PFSK-1 (cell line): ENCODE data around the gene LDAH.

Experiments
- POLR2AphosphoS5 ChIP-seq: IDR thresholded peaks from 2 replicates; pipeline ENCODE4 v1.6.1; 2012; ENCODE audit warnings: low read depth, mild to moderate bottlenecking, control low read depth, low read length, moderate library complexity
- REST ChIP-seq, 2 experiments: IDR thresholded peaks; 2 replicates each; pipeline versions ENCODE4 v1.6.1 to v1.8.0; 2011 to 2012; ENCODE audit warnings: low read depth in 2 of 2, low read length in 2 of 2, control low read depth in 1 of 2, inconsistent platforms in 1 of 2, mild to moderate bottlenecking in 1 of 2, moderate library complexity in 1 of 2; ENCODE audit not compliant: insufficient read depth in 1 of 2
- SIN3A ChIP-seq: IDR thresholded peaks from 2 replicates; pipeline ENCODE4 v1.6.1; 2012; ENCODE audit warnings: mild to moderate bottlenecking, low read length, moderate library complexity, borderline replicate concordance; ENCODE audit not compliant: insufficient read depth
- TAF1 ChIP-seq: IDR thresholded peaks from 2 replicates; pipeline ENCODE4 v1.6.1; 2012; ENCODE audit warnings: low read length, control low read depth, borderline replicate concordance; ENCODE audit not compliant: insufficient read depth

- no peak for TF ChIP-seq TAF1
- no peak for TF ChIP-seq POLR2AphosphoS5
- no peak for TF ChIP-seq REST (IDR thresholded peaks at IDR 0.05; ENCODE audit: insufficient read depth in 1 of 2, low read depth in 2 of 2, low read length in 2 of 2)
- no peak for TF ChIP-seq SIN3A
Observed at GRCh38 chr2:20671736-20672080, 151.2 kb downstream of the LDAH start.
